Measurements from ENCODE around the gene SIM1.

Gene SIM1

GRCh38 chr6:100485268-100485667 lies 20.5 kb upstream of the SIM1 start:
- H3K36me3 ChIP-seq (ENCODE audit: control insufficient read depth, insufficient read depth, low read length), result no peaks in the 10 kb centered on the region
- no peaks in the 10 kb centered on the region for H3K9me3 ChIP-seq (ENCODE audit: control insufficient read depth, low read length)
- no peak overlapping the region for H3K9ac ChIP-seq (ENCODE audit: low read length)
- peaks cover 5% of the 10 kb centered on the region for H3K27me3 ChIP-seq (ENCODE audit: control insufficient read depth, insufficient read depth, low read length)
- H3K4me3 ChIP-seq (ENCODE audit: low read length), result no peak overlapping the region
- peaks cover 7% of the 10 kb centered on the region for H3K4me1 ChIP-seq (ENCODE audit: control insufficient read depth, insufficient read depth, low read length)

- no peak overlapping the region for H3K4me3 ChIP-seq (ENCODE audit: low read length)
- H3K27me3 ChIP-seq (ENCODE audit: control insufficient read depth, insufficient read depth, low read length), result peaks cover 5% of the 10 kb centered on the region
- H3K9me3 ChIP-seq (ENCODE audit: control insufficient read depth, low read length), result no peaks in the 10 kb centered on the region
- no peak overlapping the region for H3K9ac ChIP-seq (ENCODE audit: low read length)
- no peaks in the 10 kb centered on the region for H3K36me3 ChIP-seq (ENCODE audit: control insufficient read depth, insufficient read depth, low read length)
- peaks cover 7% of the 10 kb centered on the region for H3K4me1 ChIP-seq (ENCODE audit: control insufficient read depth, insufficient read depth, low read length)
Observed at GRCh38 chr6:100484474-100484873, 19.8 kb upstream of the SIM1 start.

- Histone ChIP-seq H3K27me3 (ENCODE audit: control insufficient read depth, insufficient read depth, low read length) (peaks cover 9% of the 10 kb centered on the region), H3K9ac (ENCODE audit: low read length) (no peak overlapping the region), H3K4me1 (ENCODE audit: control insufficient read depth, insufficient read depth, low read length) (peaks cover 7% of the 10 kb centered on the region), H3K36me3 (ENCODE audit: control insufficient read depth, insufficient read depth, low read length) (no peaks in the 10 kb centered on the region), H3K9me3 (ENCODE audit: control insufficient read depth, low read length) (no peaks in the 10 kb centered on the region), H3K4me3 (ENCODE audit: low read length) (no peak overlapping the region)
Observed at GRCh38 chr6:100482698-100483097, 18.0 kb upstream of the SIM1 start.

- H3K9me3 ChIP-seq (ENCODE audit: control insufficient read depth, low read length), result no peaks in the 10 kb centered on the region
- H3K4me3 ChIP-seq (ENCODE audit: low read length), result no peak overlapping the region
- H3K27me3 ChIP-seq (ENCODE audit: control insufficient read depth, insufficient read depth, low read length), result peaks cover 4% of the 10 kb centered on the region
- no peaks in the 10 kb centered on the region for H3K36me3 ChIP-seq (ENCODE audit: control insufficient read depth, insufficient read depth, low read length)
- peaks cover 7% of the 10 kb centered on the region for H3K4me1 ChIP-seq (ENCODE audit: control insufficient read depth, insufficient read depth, low read length)
- H3K9ac ChIP-seq (ENCODE audit: low read length), result no peak overlapping the region
Observed at GRCh38 chr6:100479179-100480035, 14.7 kb upstream of the SIM1 start.

- Histone ChIP-seq H3K36me3 (ENCODE audit: control insufficient read depth, insufficient read depth, low read length) (no peaks in the 10 kb centered on the region), H3K9ac (ENCODE audit: low read length) (no peak overlapping the region), H3K9me3 (ENCODE audit: control insufficient read depth, low read length) (no peaks in the 10 kb centered on the region), H3K4me1 (ENCODE audit: control insufficient read depth, insufficient read depth, low read length) (no peaks in the 10 kb centered on the region), H3K27me3 (ENCODE audit: control insufficient read depth, insufficient read depth, low read length) (peaks cover 22% of the 10 kb centered on the region), H3K4me3 (ENCODE audit: low read length) (no peak overlapping the region)
Observed at GRCh38 chr6:100475554-100476320, 11.0 kb upstream of the SIM1 start.

- H3K4me3 ChIP-seq (ENCODE audit: low read length), result no peak overlapping the region
- peaks cover 39% of the 10 kb centered on the region for H3K27me3 ChIP-seq (ENCODE audit: control insufficient read depth, insufficient read depth, low read length)
- no peaks in the 10 kb centered on the region for H3K4me1 ChIP-seq (ENCODE audit: control insufficient read depth, insufficient read depth, low read length)
- H3K9me3 ChIP-seq (ENCODE audit: control insufficient read depth, low read length), result no peaks in the 10 kb centered on the region
- no peak overlapping the region for H3K9ac ChIP-seq (ENCODE audit: low read length)
- no peaks in the 10 kb centered on the region for H3K36me3 ChIP-seq (ENCODE audit: control insufficient read depth, insufficient read depth, low read length)
Observed at GRCh38 chr6:100473182-100473581, 8.5 kb upstream of the SIM1 start.

- Histone ChIP-seq H3K4me3 (ENCODE audit: low read length) (no peak overlapping the region), H3K9ac (ENCODE audit: low read length) (no peak overlapping the region), H3K9me3 (ENCODE audit: control insufficient read depth, low read length) (no peaks in the 10 kb centered on the region), H3K27me3 (ENCODE audit: control insufficient read depth, insufficient read depth, low read length) (peaks cover 44% of the 10 kb centered on the region), H3K36me3 (ENCODE audit: control insufficient read depth, insufficient read depth, low read length) (no peaks in the 10 kb centered on the region), H3K4me1 (ENCODE audit: control insufficient read depth, insufficient read depth, low read length) (no peaks in the 10 kb centered on the region)
Observed at GRCh38 chr6:100472674-100473073, 8.0 kb upstream of the SIM1 start.

- Histone ChIP-seq H3K9me3 (ENCODE audit: control insufficient read depth, low read length) (no peaks in the 10 kb centered on the region), H3K4me3 (ENCODE audit: low read length) (no peak overlapping the region), H3K4me1 (ENCODE audit: control insufficient read depth, insufficient read depth, low read length) (no peaks in the 10 kb centered on the region), H3K27me3 (ENCODE audit: control insufficient read depth, insufficient read depth, low read length) (peaks cover 66% of the 10 kb centered on the region), H3K9ac (ENCODE audit: low read length) (no peak overlapping the region), H3K36me3 (ENCODE audit: control insufficient read depth, insufficient read depth, low read length) (no peaks in the 10 kb centered on the region)
Observed at GRCh38 chr6:100470422-100471120, 5.8 kb upstream of the SIM1 start.

- Histone ChIP-seq H3K9ac (ENCODE audit: low read length) (no peak overlapping the region), H3K4me3 (ENCODE audit: low read length) (no peak overlapping the region), H3K27me3 (ENCODE audit: control insufficient read depth, insufficient read depth, low read length) (peaks cover 78% of the 10 kb centered on the region), H3K36me3 (ENCODE audit: control insufficient read depth, insufficient read depth, low read length) (no peaks in the 10 kb centered on the region), H3K4me1 (ENCODE audit: control insufficient read depth, insufficient read depth, low read length) (peaks cover 4% of the 10 kb centered on the region), H3K9me3 (ENCODE audit: control insufficient read depth, low read length) (no peaks in the 10 kb centered on the region)
Observed at GRCh38 chr6:100469101-100469859, 4.6 kb upstream of the SIM1 start.

- Histone ChIP-seq H3K36me3 (ENCODE audit: control insufficient read depth, insufficient read depth, low read length) (no peaks in the 10 kb centered on the region), H3K4me1 (ENCODE audit: control insufficient read depth, insufficient read depth, low read length) (peaks cover 4% of the 10 kb centered on the region), H3K9ac (ENCODE audit: low read length) (no peak overlapping the region)
Observed at GRCh38 chr6:100468016-100468622, 3.4 kb upstream of the SIM1 start.

More at GRCh38 chr6:100468016-100468622, 3.4 kb upstream of the SIM1 start:
- H3K9me3 ChIP-seq (ENCODE audit: control insufficient read depth, low read length), result no peaks in the 10 kb centered on the region
- peaks cover 90% of the 10 kb centered on the region for H3K27me3 ChIP-seq (ENCODE audit: control insufficient read depth, insufficient read depth, low read length)
- H3K4me3 ChIP-seq (ENCODE audit: low read length), result no peak overlapping the region

Measured in mucosa of stomach (tissue), 1 donor.